Measurements from ENCODE around the gene ABCD3.

The ABCD3 gene

DNA sequence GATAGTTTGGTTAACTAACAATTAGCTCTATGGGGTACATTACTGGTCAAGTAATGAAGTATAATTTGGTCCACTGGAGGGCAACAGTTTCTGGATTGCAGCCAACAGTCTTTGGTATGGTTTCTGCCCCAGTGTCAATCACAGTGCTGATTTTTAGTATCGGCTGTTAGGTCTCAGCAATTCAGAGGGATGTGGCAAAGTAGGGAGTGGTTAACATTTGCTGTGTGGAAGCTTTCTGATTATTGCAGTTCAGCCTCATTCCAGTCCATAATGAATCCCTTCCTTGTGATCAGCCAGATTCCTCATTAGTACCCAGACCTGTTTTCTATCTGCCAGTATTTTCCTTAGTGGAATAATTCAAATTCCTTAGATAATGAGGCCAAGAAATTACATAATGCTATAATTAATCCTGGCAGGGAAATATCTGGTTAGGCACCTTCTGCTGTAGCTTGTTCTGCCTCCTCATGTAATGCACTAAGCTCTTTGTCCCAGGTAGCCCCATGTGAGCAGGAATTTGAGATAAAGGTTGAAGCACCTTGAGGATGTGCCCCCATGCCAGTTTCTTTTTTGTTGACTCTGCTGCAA is 109.3 kb downstream of the ABCD3 start:
- Mint-ChIP-seq H3K4me1 (peaks cover 13% of the 10 kb centered on the region), H3K9me3 (no peaks in the 10 kb centered on the region), H3K36me3 (ENCODE audit: low read depth) (peaks cover 28% of the 10 kb centered on the region), H3K27me3 (ENCODE audit: low read depth) (peaks cover 6% of the 10 kb centered on the region), H3K4me3 (no peak overlapping the region), H3K27ac (peak overlapping the region; percentile 42 to 79 (median 67))
- TF ChIP-seq, protein P1, sequence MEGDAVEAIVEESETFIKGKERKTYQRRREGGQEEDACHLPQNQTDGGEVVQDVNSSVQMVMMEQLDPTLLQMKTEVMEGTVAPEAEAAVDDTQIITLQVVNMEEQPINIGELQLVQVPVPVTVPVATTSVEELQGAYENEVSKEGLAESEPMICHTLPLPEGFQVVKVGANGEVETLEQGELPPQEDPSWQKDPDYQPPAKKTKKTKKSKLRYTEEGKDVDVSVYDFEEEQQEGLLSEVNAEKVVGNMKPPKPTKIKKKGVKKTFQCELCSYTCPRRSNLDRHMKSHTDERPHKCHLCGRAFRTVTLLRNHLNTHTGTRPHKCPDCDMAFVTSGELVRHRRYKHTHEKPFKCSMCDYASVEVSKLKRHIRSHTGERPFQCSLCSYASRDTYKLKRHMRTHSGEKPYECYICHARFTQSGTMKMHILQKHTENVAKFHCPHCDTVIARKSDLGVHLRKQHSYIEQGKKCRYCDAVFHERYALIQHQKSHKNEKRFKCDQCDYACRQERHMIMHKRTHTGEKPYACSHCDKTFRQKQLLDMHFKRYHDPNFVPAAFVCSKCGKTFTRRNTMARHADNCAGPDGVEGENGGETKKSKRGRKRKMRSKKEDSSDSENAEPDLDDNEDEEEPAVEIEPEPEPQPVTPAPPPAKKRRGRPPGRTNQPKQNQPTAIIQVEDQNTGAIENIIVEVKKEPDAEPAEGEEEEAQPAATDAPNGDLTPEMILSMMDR (IDR thresholded peaks at IDR 0.05; ENCODE audit: unreplicated experiment in 3 of 3): no peak

DNA sequence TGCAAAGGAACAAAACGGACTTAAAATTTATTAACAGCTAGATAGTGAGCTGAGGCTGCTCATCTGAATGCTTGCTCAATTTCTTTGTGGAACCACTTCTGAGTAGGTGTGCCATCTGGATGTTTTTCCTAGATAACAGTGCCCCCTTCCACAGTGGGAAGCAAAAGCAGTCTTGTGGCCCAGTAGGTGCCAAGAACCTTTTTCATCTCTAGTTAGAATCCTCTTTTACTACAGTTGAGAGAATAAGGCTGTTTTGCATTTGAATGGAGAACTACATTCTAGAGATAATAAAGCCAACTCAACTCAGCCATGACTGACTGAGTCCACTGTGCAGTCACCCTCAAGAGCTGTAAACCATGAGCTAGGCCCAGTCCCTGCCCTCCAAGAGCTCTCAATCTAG is 110.1 kb downstream of the ABCD3 start:
- no peaks in the 10 kb centered on the region for H3K9me3 Mint-ChIP-seq
- peaks cover 6% of the 10 kb centered on the region for H3K27me3 Mint-ChIP-seq (ENCODE audit: low read depth)
- peaks cover 36% of the 10 kb centered on the region for H3K36me3 Mint-ChIP-seq (ENCODE audit: low read depth)
- TF ChIP-seq, protein P1 (IDR thresholded peaks at IDR 0.05; ENCODE audit: unreplicated experiment in 3 of 3): no peak
- H3K27ac Mint-ChIP-seq: peak overlapping the region in 1 of 3 experiments; percentile 8
- H3K4me3 Mint-ChIP-seq: no peak overlapping the region
- peaks cover 15% of the 10 kb centered on the region for H3K4me1 Mint-ChIP-seq

DNA sequence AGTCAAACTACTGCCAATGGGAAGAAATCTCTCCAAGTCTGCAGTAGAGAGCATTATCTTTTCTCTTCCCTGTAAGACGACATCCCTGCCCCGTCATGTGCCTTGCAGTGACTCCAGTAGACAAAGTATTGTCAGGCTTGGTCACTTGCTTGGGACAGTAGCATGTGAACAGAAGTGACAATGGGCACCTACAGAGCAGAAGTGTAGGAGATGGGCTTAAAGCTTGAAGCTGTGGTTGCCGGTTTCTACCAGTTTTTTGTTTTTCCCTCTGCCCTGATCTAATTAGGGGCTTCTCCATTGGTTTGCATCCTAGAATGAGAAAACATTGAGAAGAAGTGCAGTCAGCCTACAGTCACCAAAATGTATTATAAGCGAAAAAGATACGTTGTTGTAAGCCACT is 110.6 kb downstream of the ABCD3 start:
- H3K27ac Mint-ChIP-seq: peak overlapping the region in 1 of 3 experiments; percentile 8
- H3K36me3 Mint-ChIP-seq (ENCODE audit: low read depth): peaks cover 40% of the 10 kb centered on the region
- no peak overlapping the region for H3K4me3 Mint-ChIP-seq
- H3K4me1 Mint-ChIP-seq: peaks cover 15% of the 10 kb centered on the region
- H3K27me3 Mint-ChIP-seq (ENCODE audit: low read depth): peaks cover 6% of the 10 kb centered on the region
- TF ChIP-seq, protein P1 (IDR thresholded peaks at IDR 0.05; ENCODE audit: unreplicated experiment in 3 of 3): no peak
- no peaks in the 10 kb centered on the region for H3K9me3 Mint-ChIP-seq

DNA sequence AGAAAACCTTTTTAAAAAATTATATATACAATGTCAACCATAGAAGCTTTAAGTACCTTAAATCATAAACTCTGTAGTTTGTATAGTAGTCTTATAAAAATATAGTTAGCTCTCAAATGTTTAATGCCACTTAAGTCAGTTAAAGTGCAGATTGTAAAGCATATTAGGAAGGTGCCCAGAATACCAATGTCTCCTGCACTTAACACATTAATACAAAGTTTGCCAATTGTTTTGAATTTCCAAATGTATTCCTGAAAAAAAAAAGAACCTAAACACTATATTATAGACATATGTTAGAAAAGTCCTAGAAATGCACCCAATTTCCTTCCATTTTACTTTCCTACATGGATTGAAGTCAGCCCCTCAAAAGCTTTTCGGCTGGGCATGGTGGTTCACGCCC is 111.2 kb downstream of the ABCD3 start:
- Mint-ChIP-seq H3K36me3 (ENCODE audit: low read depth) (peaks cover 45% of the 10 kb centered on the region), H3K4me3 (no peak overlapping the region), H3K4me1 (peaks cover 15% of the 10 kb centered on the region), H3K9me3 (no peaks in the 10 kb centered on the region), H3K27ac (no peak overlapping the region), H3K27me3 (ENCODE audit: low read depth) (peaks cover 4% of the 10 kb centered on the region)
- TF ChIP-seq, protein P1 (IDR thresholded peaks at IDR 0.05; ENCODE audit: unreplicated experiment in 3 of 3): no peak

DNA sequence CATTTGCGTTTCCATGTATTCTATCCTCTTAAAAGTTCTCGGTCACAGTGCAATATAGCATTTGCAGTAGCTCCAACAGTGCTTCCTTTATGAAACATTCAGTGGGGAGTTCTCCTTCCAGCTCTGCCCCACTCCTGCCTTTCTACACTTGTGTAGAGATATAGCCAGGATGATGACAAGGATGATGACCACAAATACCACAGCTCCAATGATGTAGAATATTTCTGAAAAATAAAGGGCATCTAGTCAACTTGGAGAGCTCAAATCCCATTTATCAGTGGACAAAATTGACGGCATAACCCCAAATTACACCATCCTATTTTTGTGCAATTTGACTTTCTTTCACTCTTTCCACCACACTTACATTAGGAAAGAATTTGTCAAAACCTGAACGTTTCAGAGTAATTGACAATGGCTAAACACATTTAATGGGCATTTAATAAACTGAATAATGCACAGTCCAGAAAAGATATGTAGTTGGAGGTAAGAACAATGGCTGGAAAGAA is 112.2 kb downstream of the ABCD3 start:
- TF ChIP-seq, protein P1 (IDR thresholded peaks at IDR 0.05; ENCODE audit: unreplicated experiment in 3 of 3): no peak
- H3K9me3 Mint-ChIP-seq: no peaks in the 10 kb centered on the region
- no peak overlapping the region for H3K27ac Mint-ChIP-seq
- no peak overlapping the region for H3K4me3 Mint-ChIP-seq
- peaks cover 54% of the 10 kb centered on the region for H3K36me3 Mint-ChIP-seq (ENCODE audit: low read depth)
- H3K4me1 Mint-ChIP-seq: peaks cover 15% of the 10 kb centered on the region
- H3K27me3 Mint-ChIP-seq (ENCODE audit: low read depth): peaks cover 3% of the 10 kb centered on the region

DNA sequence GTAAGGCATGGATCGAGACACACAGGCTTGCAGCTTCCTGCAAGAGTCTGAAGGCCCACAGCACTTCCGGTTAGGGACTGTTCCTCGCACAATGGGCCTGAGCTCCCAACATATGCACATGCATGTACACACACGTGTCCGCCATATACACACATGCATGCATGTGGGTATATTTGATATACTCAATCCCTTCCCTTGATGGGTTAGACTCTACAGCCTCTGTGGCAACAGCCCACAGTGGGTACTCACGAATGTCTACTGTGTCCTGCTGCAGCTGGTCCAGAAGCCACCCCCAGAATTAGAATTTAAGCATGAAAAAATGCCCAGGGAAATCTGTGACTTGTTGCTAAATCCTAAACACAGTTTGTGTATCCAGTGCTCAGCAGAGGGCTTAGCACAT is 113.5 kb downstream of the ABCD3 start:
- Mint-ChIP-seq H3K27ac (peak overlapping the region in 1 of 3 experiments; percentile 87), H3K36me3 (ENCODE audit: low read depth) (peaks cover 63% of the 10 kb centered on the region), H3K9me3 (no peaks in the 10 kb centered on the region), H3K4me3 (no peak overlapping the region), H3K27me3 (ENCODE audit: low read depth) (peaks cover 3% of the 10 kb centered on the region), H3K4me1 (peaks cover 15% of the 10 kb centered on the region)
- TF ChIP-seq, protein P1 (IDR thresholded peaks at IDR 0.05; ENCODE audit: unreplicated experiment in 3 of 3): no peak
